KBM-7 (cell line): ENCODE results near the gene TMTC1.
"Not testable (repeated sequence)": the region's sequence is repeated elsewhere in the genome, so short reads cannot be mapped to it uniquely, and the experiment has no call there.

Source experiments
- DNase-seq: peaks from one replicate; pipeline ENCODE4 v3.0.0-alpha.2; 2015
- in situ Hi-C: fragments of 300-500 bp; cut with MboI; formaldehyde crosslinking; loops from 2 replicates; pipeline ENCODE4 v1.14.3; 2020; ENCODE audit warnings: low sequenced_read_pairs, low pct_unique_long_range_greater_than_20kb, mixed read lengths

The TMTC1 gene

DNA sequence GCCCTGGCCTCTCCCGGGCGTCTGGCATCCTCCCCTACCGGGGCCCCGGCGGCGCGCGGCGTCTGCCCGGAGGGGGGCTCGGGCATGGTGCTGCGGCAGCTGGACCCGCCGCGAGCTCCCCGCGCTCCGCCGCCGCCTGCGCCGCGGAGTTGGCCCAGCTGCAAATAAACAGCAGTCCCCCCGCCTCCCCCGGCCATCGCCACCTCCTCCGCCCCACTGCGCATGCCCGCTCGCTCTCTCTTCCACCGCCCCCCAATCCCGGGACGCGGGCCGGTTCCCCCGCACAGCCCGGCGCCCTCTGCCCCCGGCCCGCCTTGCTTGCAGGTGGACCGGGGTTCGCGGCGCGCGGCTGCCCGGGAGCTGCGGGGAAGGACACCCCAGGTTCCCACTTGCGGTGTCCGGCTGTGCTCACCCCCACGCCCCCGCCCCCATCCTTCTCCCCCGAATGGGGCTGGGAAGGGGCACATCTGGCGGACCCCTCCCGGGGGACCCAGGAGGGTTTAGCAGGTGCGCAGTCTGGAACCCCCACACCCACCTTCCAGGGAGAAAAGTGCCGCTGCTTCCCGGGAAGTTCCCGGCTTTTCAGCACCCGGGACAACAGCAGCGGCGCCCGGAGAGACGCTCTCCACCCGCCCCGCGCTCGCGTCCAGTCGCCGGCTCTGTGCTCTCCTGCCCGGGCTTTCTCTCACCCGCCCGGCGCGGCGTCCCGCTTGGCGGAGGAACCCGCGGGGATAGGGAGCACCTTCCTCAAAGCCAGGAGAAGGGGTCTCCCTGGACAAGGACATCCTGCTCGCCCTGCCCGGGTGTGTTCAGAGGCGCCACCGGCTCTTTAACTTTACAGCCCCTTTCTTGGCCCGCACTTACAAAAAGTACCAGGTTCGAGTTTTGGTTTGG lies at the start of gene TMTC1:
TMTC1 (minus strand) TSS at position 170 of the 894 bp plus-strand sequence. CDS start 191 bp downstream, outside the sequence.
- no peak for DNase-seq
- in situ Hi-C loops = no loop called here

DNA sequence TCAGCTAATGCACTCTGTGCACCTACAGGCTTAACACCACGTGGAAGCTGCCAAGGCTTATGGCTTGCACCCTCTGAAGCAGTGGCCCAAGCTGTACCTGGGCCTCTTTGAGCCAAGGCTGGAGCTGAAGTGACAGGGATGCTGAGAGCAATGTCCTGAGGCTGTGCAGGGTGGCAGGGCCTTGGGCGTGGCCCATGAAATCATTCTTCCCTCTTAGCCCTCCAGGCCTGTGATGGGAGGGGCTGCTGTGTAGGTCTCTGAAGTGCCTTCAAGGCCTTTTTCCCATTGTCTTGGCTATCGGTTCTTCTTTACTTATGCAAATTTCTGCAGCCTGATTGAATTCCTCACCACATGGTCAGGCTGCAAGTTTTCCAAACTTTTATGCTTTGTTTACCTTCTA lies 47.4 kb upstream of the TMTC1 start:
- in situ Hi-C loops = no loop called here
- no peak for DNase-seq

DNA sequence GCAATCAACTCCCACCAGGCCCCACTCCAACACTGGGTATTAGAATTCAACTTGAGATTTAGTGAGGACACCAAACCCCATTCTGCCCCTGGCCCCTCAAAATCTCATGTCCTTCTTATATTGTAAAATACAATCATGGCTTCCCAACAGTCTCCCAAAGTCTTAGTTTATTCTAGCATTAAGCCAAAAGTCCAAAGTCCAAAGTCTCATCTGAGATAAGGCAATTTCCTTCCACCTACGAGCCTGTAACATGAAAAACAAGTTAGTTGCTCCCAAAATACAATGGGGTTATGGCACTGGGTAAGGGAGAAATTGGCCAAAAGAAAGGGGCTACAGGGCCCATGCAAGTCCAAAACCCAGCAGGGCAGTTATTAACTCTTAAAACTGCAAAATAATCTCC lies 46.6 kb upstream of the TMTC1 start:
- in situ Hi-C loops = no loop called here
- DNase-seq = no peak

DNA sequence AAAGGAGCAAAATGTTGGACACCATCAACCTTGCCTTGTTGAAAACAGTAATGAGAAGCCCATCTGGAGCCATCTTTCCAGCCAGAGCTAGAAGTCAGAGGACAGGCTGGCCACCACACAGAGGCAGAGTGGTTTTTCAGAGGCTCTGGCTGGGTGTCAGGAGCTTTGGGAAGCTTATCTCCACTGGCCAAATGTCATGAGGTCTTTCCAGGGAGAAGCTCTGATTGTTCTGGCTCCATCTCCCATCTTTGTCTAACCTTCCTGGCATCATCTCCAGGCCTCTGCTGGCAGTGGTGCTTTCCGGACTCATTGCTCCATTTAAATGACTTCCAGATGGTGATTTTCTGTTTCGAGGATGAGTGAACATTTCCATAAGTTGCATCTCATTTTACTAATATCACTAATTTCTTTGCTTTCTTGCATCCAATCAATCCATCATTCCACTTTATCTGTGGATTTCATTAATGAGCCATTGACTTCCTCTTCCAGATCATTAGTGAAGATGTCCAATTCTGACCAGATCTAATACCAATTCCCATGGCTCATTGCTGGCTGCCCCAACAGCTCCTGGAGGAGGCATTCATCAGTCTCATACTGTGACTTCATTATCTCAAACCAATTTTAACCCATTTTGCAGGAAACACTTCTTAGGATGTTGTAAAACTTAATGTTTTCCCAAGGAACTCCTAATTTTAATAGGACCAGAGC lies 35.3 kb upstream of the TMTC1 start:
- in situ Hi-C loops = no loop called here
- DNase-seq = no peak

DNA sequence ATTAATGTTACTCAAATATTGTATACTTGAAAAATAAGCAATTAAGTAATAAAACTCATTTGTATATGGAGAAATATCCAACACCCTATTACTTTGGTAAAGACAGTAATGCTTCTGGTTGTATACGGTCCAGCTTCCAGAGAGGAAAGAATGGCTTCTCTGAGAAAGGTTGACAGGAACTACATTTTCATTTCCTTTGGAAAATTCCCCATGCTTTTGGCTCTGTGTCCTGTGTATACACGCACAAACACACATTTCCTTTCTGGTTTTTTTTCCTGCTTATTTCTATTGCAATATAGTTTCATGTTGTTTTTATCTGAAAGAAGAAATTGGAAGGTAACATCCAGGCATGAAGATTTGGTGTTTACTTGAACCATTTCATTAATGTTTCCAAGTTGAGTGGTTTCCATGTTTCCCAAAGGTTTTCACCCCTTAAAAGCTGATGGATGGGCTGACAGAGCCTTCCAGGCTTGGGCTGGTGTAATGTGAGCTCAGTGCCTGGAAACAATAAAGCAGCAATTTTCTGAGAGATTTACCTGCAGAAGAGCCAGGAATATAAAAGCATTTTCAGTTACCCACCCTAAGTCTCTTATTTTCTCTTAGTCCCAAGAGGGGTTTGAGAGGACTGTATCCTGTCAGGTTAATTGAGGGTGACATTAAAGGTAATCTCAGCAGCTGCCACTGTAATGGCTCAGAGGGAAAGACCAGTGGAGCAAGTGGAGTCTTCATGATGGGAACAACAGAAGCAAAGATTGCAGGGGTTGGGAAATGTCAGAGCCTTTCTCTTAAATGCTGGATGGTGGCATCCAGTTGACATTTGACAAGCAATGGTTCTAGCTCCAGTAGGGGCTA lies 33.4 kb upstream of the TMTC1 start:
- in situ Hi-C loops = no loop called here

DNA sequence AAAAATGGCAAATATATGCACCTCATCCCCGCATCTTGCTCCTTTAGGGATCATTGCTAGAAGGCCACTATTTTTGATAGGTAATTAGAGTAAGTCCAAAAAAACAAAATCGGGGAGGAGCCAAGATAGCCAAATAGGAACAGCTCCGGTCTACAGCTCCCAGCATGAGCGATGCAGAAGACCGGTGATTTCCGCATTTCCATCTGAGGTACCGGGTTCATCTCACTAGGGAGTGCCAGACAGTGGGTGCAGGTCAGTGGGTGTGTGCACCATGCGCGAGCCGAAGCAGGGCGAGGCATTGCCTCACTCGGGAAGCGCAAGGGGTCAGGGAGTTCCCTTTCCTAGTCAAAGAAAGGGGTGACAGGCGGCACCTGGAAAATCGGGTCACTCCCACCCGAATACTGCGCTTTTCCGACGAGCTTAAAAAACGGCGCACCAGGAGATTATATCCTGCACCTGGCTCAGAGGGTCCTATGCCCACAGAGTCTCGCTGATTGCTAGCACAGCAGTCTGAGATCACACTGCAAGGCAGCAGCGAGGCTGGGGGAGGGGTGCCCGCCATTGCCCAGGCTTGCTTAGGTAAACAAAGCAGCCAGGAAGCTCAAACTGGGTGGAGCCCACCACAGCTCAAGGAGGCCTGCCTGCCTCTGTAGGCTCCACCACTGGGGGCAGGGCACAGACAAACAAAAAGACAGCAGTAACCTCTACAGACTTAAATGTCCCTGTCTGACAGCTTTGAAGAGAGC lies 26.0 kb upstream of the TMTC1 start:
- DNase-seq, in situ Hi-C loops: not testable (repeated sequence)

More for the DNA sequence above, 33.4 kb upstream of the TMTC1 start:
- DNase-seq = no peak

DNA sequence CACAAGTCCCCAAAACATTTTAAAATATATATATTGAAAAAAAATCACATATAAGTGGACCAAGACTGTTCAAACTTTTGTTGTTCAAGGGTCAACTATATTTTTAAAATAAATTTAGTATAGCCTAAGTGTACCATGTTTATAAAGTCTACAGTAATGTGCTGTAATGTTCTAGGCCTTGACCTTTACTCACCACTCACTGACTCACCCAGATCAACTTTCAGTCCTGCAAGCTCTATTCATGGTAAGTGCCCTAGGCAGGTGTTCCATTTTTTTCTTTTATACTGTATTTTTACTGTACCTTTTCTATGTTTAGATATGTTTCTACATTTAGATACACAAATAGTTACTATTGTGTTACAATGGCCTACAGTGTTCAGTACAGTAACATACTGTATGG lies 23.4 kb upstream of the TMTC1 start:
- in situ Hi-C loops = no loop called here
- no peak for DNase-seq

DNA sequence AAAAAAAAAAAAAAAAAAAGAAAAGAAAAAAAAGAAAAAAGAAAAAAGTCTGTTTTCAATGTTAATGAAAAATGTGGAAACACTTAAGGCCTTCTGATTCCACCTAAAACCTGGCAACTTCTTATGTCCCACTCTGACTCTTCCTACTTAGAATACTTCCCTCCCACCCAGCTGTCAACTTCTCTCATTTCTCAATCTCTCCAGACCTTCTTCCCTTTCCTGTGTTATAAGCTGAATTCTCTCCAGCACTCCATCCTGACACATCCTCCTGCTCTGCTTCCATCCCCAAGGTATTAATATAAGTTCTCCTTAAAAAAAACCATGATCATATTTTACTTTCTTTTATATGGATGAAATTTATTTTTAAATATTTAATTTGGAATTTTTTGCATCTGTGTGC lies 20.3 kb upstream of the TMTC1 start:
- no peak for DNase-seq
- in situ Hi-C loops = no loop called here

DNA sequence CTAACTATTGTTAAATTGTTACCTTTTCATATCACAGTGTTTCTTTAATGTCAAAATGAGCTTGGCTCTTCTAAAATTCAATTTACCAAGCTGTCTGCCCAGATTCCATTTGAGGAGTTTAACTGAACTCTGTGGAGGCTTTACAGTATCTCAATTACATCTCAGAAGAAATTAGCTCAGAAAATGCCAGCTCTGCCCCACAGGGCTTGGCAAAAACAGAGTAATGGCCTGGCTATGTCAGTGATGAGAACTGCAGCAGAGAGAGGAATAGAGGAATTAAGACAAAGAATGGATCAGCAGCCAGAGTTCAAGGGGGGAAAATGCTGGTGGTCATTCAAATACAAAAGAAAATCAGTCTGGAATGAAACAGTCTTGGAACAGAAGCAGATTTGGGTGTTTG lies 15.8 kb upstream of the TMTC1 start:
- in situ Hi-C loops = no loop called here
- no peak for DNase-seq

DNA sequence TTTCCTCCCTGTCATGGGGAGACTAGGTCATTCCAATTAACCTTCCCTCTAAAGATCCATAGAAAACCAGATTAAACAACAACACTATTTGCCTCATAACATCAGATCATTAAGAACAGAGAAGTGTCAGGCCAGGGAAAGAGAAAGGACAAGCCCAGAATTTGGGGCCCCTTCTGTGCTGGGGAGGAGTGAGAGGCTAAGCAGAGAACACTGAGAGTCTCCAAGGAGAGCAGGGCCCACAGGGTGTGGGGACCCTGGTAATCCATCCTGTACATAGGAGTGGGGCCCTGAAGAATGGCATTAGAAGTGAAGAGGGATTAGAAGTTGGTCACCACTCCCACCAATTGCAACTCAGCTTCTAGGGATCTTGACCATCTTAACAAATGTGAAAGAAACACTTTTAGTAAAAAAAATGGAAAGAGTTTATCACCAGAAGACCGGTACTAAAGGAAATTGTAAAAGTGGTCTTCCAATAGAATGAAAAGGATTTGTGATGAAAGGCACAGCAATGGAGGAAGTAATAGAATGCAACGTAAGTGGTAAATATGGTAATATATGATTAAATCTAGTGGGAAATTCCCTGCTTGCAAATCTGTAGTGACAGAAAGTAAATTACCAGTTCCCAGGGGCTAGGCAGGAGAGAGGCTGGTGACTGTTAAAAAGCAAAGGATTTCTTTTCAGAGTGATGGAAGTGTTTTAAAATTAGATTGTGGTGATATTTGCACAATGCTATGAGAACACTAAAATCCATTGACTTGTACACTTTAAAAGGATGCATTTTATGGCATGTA lies 14.0 kb upstream of the TMTC1 start:
- no peak for DNase-seq
- in situ Hi-C loops = no loop called here

DNA sequence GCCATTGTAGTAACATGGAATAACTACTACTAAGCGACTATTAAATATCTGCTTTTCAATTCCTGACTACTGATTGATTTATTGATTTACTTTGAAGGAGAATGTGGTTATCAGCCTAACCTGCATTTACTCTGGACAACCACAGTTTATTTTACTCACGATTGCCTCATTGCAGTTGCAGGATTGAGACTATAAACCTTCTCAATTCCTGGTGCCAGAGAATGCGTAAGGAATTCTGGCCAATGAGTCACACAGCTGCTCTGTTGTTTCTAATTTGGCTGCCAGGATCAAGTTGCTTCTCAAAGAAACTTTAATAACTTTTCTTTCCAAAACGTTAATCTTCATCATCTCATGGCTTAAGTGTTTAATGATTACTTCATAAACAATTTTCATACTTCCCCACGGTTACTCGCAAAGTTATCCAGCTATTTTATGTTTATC lies 13.1 kb upstream of the TMTC1 start:
- in situ Hi-C loops = no loop called here
- no peak for DNase-seq

DNA sequence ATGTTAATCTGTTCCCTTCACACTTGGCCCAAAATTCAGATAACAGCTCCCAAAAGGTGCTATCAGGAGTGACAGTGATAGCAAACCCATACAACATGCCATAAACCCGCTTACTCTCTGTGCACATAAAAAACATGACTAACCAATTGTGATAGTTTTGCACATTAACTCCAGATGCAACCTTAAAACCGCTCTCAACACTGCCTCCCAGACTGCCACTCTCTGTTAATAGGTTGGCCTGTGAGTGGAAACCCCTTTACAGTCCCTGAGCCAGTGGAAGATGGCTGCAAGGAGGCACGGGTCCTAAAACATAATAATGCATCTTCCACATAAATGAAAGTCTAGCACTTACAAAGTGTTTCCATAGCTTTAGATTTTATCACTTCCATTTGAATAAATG lies 12.0 kb upstream of the TMTC1 start:
- in situ Hi-C loops = no loop called here
- no peak for DNase-seq

DNA sequence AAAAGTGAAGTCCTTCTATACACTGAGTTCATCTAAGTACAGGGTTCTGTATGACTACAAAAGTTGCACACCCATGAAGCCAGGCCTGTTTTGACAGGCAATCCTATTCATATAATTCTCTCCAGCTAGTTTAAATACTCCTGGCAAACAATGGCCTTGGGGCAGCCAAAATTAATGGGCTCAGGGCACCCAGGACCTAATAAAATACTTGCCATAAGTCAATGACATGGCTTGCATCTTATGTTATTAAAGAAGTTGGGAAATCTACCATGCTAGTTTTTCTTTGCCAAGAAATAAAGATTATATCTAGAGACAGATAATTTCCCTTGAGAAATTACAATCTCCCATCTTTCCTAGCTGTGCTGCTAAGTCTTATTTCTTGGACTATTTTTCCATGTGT lies 11.1 kb upstream of the TMTC1 start:
- DNase-seq = no peak
- in situ Hi-C loops = no loop called here

DNA sequence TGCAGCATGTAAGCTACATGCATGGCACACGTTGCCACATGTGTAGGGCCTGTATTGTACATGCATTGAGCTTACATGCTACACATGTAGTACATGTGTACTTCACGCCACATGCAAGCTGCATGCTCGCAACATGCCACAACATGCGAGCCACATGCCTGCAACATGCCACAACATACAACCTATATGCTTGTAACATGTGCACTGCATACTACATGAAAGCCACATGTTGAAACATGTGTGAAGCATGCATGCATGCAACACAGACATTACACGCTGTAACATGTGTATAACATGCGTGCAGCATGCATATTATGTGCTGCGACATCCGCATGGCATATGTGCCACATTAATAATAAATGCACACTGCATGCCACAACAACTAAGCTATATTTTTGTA lies 9.1 kb upstream of the TMTC1 start:
- in situ Hi-C loops = no loop called here
- DNase-seq = no peak

DNA sequence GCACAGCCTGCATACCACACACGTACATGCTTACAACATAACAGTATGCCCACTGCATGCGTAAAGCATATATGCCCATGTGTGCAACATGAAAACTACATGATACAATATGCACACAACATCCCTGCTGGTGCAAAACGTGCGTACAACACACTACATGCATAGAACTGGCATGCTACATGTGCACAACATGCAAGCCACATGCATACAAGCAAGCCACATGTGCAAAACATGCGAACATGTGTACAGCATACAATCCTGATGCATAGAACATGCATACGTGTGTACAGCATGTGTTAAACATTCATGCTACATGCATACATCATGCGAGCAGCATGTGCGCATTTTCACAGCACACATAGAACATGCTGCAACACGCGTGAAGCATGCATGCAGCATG lies 8.4 kb upstream of the TMTC1 start:
- DNase-seq = no peak
- in situ Hi-C loops = no loop called here

DNA sequence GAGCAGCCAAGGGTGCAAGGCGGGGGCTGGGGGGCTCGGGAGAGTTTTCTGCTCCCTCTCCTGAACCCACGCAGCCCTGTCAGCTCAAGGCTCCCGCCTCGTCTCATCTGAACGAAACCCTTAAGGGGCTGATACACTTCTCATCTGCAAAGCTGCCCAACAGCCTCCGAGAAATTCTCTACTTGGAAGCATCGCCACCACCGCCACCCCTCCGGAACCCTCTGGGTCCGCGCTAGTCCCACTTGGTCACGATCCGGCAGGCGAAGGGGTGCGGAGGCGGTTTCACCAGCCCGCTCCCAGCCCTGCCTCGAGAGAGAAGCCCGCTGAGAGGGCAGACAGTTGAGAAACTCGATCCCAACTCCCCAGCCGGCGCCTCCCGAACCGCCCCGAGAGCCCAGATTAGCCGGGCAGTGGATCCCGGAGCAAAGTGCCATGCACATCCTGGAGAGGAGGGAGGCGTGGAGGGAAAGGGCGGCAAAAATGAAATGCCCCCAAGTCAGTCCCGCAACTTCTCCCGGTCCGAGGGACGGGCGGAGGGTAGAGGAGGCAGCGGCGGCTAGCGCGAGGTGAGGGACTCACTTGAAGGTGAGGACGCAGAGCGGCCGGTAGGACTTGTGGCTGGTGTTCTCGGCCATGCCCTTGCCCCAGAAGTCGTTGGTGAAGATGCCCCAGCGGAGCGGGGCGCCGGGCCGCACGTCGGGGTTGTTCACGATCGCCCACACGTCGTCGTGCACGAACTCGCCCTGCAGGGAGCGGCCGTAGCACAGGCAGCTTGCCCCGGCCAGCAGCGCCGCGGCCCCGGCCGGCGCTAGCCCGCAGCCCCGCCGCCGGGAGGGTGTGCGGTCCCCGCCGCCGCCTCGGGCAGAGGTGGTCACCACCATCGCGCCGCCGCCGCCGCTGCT lies 620 bp downstream of the TMTC1 start:
- DNase-seq = no peak
- in situ Hi-C loops = no loop called here

DNA sequence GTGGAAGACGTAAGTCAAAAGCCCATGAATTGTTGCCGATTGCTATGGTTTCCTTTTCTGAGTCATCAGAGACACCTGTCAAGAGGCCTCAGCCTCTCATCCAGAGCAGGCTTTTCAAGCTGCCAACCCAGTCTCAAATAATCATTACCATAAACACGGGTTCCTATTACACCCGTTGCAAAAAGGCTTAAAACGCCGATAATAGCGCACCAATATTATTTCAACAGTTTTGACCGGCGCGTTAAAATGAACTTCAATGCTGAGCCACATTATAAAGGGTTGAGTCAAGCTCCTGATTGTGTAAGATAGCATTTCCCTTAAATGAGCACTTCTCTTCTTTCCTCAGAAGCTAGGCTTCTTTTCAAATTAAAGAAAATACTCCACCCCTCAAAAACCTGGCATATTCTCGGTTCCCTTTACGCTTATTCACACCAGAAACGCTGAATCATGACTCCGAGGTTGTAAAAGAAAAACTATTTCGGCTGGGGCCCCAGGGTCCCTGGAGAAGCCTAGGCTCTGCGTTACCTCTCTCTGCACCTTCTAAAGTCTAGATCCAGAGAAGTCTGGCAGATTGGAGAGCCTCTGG lies 1.4 kb downstream of the TMTC1 start:
- in situ Hi-C loops = no loop called here
- no peak for DNase-seq
